ENCODE data around the gene WNT9A. TPM values are rescaled to one million over a fixed set of nuclear protein-coding genes. Genes with fewer than 3 reads are reported as not detected.
A peak's percentile ranks its signal among the peaks of the same experiment; 100 is the strongest.

The WNT9A gene
- total RNA-seq, 2 donors from 2014 or later = 2.2 to 2.6 TPM

DNA sequence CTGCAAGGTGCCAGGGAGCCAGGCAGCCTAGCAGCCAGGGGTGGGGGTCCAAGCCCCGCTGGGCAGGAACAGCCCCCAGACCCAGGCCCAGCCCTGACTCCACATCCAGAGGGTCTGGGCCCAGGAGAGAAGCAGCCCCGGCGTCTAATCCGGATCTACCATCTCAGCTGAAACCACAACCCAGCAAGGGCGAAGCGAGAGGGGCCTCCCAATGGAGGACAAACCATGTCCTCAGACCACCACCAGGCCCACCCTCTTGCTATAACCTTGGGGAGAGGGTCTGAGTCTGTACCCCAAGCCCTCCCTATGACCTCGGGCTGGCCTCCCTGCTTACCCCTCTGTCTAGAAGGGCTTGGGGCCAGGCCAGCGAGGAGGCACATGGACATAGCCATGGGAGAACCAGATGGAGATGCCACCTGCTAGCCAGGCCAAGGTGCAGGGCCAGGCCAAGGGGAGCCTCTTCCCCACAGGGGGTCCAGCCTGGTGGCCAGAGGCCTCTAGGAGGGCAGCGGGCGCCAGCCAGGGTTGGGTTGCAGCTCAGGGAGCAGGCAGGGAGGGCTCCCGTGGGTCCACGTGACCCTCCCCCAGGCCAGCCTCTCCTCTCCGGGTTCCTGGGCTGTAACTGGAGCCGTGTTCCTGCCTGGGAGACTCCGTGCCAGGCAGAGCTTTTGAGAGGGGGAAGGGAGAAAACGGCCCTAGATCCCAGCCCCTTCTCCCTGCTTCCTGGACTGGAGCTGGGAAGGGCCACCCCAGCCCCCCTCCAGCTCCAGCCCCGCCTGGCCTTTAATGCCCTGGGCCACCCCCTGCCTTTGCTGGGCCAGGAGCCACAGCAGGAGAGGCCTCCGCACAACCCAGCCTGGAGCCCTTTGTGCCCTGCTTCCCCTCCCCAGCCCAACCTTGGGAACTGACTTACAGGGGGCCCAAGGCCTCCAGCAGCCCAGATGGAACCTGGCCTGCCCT, 2.5 kb downstream of the WNT9A start:
- ATAC-seq (no peak), DNase-seq (no peak)
- intact Hi-C loops (cut with DNase I, micrococcal nuclease) = loop anchor here (5.0 to 10.0 kb wide), 2 partner anchors 183 to 190 kb away; no protein-coding TSS in a partner anchor

DNA sequence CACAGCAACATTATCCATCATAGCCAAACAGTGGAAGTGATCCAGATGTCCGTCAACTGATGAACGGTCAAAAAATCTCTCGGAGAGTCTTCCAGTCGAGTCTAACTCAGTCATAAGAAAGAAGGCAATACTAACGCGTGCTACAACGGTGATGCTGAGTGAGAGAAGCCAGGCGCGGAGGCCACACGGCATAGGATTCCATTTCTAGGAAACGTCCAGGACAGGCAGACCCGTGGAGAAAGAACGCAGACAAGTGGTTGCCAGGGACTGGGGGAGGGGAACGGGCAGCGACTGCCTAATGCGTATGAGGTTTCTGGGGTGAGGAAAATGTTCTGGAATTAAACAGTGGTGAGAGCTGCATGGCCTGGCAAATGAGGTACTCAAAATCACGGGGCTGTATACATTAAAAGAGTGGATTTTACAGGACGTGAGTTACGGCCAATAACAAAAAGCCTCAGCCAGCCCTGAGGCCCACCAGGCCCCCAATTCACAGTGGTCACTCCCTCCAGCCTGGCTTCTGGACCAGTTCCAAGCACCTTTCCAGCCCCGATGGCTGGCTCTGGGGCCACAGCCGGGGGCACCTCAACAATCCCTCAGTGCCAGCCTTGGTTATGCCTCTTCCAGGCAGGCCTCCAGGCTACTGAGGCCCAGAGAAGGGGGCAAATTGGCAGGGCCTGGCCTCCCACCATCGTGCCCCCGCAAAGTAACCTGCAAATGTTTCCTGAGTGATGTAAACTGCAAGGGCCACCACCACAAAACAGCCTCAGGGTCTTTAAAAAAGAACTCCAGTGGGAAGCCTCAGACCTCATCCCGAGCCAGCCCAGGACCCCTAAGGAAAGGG, 3.4 kb downstream of the WNT9A start:
- no peak for ATAC-seq
- DNase-seq = peak in 1 of 2 donors; percentile 79
- intact Hi-C loops (cut with DNase I, micrococcal nuclease) = loop anchor here in 1 of 2 donors (10.0 kb wide), 1 partner anchor 190 kb away; no protein-coding TSS in a partner anchor

DNA sequence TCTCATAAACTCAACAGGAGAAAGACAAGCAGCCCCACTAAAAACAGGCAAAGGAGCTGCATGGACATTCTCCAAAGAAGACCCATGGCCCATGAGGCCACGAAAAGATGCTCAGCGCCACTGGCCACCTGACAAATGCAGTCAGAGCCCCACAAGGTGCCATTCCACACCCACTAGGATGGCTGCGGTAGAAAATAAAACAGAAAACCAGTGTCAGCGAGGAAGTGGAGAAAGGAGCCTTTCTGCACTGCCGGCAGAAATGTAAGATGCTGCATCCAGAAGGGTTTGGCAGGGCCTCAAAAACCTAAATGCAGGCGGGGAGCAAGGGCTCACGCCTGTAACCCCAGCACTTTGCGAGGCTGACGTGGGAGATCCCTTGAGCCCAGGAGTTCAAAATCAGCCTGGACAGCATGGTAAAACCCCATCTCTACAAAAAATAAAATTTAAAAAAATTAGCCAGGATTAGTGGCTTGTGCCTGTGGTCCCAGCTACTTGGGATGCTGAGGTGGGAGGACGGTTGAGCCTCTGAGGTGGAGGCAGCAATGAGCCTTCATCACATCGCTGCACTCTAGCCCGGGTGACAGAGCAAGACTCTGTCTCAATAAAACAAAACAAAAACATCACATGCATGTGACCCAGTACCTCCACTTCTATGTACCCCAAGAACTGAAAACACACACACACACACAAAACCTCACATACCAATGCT, 4.2 kb downstream of the WNT9A start:
- intact Hi-C loops (cut with DNase I, micrococcal nuclease) = loop anchor here in 1 of 2 donors (10.0 kb wide), 1 partner anchor 189 kb away; no protein-coding TSS in a partner anchor
- no peak for ATAC-seq
- DNase-seq = no peak

DNA sequence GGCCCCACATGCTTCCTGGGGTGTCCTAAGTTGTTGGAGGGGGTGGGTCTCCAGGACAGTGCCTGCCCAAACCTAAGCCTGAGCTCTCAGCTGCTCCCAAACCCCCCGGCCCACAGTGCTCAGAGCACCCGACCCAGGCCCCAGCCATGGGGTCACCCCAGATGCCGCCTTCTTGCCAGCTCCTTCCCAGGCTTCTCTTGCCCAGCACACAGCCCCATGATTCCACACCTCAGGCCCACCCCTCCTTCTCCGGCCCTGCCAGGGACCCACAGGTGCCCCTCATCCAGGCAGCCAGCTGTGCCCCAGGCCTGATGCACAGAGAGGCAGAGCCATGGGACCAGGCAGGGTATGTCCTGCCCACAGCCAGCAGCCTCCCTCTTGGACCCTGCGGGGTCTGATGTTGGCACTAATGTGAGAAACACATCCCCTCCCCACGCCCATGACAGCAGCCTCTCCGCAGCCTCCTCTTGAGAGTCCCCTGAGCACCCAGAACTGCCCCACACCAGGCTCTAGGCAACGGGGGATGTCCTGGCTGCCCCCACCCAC, 4.9 kb downstream of the WNT9A start:
- no peak for ATAC-seq
- intact Hi-C loops (cut with DNase I, micrococcal nuclease) = loop anchor here in 1 of 2 donors (10.0 kb wide), 1 partner anchor 188 kb away; no protein-coding TSS in a partner anchor
- peak in 1 of 2 donors; percentile 24 for DNase-seq

DNA sequence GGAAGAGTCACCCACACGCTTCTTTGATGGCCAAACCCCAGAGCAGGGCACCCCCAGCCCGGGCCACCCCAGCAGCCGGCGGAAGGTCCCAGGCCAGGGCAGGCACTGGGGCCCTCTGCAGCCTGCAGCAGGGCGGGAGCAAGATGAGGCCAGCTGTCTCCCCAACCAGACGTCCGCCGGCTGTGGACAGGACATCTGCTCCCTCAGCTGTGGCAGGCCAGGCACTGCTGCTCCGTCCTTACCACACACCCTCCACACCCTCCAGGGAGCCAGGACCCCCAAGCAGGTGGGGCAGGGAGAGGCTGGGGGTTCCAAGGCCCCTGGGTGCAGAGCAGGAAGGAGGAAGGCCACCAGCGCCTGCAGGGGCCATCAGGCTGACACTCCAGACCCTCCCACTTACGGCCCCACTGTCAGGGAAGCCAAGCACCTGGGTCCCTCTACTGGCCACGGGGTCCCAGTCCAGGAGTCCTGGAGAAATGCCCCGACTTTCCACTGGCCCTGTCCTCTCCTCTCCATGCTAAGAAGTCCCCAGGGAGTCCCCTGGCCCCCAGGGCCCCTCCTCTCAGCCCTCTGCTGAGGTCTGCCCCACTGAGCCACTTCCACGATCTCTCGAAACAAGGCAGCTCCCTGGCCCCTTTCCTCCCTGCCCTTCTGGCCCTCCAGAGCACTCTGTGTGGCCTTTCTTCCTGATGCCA, 5.6 kb downstream of the WNT9A start:
- intact Hi-C loops (cut with DNase I, micrococcal nuclease) = loop anchor here in 1 of 2 donors (10.0 kb wide), 1 partner anchor 187 kb away; no protein-coding TSS in a partner anchor
- ATAC-seq = no peak
- peak in 1 of 2 donors; percentile 25 for DNase-seq

DNA sequence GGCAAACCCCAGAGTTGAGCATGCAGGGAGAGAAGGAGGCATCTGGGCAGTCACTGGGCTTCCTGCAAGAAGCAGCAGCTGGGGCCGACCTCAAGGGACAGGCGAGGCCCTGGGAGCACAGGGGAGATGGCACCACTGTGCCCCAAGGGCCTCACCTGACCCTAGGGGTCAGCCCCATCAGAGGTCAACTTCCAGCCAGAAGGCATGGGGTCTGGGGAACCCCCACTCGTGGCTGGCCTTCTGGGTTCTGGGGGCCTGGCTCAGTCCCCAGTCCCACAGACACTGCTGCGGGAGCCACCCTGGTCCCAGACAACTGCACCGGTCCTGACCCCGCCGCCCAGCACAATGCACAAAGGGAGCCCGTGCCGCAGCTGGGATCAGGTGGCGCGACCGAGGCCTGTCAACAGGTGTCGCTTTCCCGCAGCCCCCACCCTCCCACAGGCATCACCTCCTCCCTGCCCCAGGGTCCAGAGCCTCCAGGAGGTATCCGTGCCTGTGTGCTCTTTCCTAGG, 6.2 kb downstream of the WNT9A start:
- ATAC-seq (no peak), DNase-seq (peak in 1 of 2 donors; percentile 19)
- intact Hi-C loops (cut with DNase I, micrococcal nuclease) = loop anchor here in 1 of 2 donors (10.0 kb wide), 1 partner anchor 187 kb away; no protein-coding TSS in a partner anchor

DNA sequence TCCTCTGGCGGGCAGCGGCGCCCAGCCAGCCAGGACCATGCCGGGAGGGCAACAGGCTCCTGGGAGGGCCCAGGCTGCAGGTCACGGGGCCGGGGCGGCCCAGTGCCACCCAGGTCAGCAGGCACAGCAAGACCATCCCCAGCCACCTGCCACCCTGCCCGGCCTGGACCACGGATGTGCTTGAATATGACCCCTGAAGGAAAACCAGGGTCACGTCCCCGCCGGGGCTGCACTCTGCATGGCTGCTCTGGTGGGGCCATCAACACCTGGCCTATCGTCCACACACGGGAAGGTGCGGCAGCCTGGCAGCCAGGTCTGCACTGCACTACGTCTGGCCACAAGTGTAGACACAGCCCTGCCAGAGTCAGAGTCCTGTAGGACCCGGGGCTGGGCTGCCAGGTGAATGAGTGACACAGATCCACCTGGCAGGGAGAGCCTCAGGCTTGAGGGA, 6.9 kb downstream of the WNT9A start:
- DNase-seq (peak in 1 of 2 donors; percentile 21), ATAC-seq (no peak)
- intact Hi-C loops (cut with DNase I, micrococcal nuclease) = loop anchor here in 1 of 2 donors (10.0 kb wide), 1 partner anchor 186 kb away; no protein-coding TSS in a partner anchor

DNA sequence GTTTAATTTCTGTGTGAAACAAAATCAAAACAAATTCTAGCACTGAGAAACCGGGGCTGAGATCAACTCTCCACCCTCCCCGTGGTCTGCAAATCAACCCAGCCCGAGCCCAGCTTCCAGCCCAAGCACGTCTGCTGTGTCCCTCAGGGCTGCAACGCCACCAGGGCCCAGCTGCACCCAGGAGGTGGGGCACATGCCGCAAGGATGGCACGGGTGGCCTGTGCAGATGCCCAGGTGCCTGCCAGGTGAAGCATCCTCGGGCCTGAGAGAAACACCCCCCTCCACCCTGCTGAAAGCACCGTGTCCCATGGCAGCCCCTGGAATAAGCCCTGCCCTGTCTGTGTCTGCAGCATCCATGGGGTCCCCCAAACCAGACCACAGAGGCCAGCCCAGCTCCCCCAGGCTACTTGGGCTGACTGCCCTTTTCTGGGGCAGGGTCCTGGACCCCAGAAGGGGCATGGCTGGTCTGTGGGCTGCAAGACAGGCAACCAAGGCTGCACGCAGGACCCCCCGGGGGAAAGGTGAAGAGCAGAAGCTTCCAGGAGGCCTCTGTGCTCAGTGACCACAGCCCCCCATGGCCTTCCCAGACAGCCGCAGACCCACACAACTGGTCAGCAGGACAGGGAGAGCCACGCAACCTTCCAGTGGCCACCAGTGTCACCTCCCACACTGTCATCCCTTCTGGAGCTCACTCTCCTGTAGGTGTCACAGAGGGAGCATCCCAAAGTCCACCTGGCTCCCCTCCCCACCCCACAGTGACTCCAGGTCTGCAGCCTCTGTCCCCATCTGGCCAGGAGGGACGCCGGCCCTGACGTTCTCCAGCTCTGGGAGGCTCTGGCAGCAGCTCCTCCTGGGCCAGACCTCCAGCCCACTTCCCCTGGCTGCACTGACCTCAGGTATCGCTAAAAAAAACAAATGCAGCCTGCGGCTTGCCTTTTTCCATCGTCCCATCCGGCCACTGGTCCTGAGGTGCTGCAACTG, 7.7 kb downstream of the WNT9A start:
- intact Hi-C loops (cut with DNase I, micrococcal nuclease) = loop anchor here in 1 of 2 donors (10.0 kb wide), 1 partner anchor 185 kb away; no protein-coding TSS in a partner anchor
- DNase-seq (peak in 1 of 2 donors; percentile 14), ATAC-seq (no peak)

DNA sequence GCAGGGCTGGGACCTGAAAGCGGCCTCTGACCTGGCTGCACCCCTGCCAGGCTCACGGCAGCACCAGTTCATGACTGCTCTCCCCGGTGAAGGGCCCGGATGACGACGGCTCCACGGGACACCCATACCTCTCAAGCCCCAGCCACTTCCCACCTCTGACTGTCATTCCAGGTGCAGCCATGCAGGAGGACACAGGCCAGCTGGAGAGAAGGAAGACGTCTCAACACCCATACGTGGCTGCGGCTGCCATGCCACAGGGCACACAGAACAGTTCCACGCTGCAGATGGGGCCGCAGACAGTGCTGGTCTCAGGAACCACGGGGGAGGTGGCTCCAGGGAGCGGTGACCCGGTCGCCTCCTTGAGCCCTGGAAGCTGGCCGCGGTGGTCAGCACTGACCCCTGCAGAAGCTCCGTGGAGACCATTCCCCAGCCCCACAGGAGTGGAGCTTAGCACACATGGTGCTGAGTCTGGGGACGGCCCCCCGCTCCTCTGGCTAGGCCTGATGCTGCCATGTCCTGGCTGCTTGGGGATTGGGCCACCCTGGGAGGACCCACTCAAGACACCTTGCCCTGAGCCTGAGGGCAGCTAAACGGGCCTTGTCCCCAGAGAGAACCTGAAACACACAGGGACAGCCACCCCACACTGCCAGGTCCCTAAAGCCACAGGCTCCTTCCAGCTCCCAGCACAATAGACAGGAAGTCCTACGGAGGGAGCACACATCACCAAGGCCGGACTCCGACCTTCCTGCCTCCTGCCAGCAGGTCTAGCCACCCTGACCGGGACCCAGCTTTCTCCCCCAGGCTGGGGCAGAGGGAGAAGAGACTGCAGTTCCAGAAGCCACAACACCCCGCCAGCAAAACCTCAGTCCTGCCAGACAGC, 8.6 kb downstream of the WNT9A start:
- DNase-seq = peak in 1 of 2 donors; percentile 19
- no peak for ATAC-seq
- intact Hi-C loops (cut with DNase I, micrococcal nuclease) = no loop called here

DNA sequence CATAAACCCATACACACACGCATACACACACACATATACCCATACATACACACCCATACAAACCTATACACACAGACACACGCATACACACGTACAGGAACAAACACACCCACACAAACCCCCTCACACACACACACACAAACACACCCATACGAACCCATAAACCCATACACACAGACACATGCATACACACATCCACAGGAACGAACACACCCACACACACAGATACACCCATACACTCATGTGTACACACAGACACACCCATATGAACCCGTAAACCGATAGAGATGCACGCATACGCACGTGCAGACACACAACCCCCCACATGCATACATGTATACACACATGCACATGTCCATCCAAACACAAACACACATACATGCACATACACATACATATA, 9.5 kb downstream of the WNT9A start:
- DNase-seq (peak in 1 of 2 donors; percentile 13), ATAC-seq (peak; percentile 73)
- intact Hi-C loops (cut with DNase I, micrococcal nuclease) = no loop called here

DNA sequence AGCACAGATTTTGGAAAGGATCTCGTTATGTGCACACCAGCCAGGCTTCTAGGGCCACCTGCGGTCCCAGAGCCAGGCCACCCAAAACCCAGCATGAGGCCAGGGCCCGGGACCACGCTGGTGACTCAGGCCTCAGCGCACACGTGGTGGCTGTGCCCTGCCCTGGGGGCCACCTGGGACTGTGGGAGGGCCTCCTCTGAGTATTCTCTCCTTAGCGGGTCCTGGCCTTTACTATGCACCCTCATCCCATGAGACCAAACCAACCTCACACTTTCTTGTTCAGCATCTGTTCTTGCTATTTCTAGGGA, 9.9 kb downstream of the WNT9A start:
- ATAC-seq = no peak
- intact Hi-C loops (cut with DNase I, micrococcal nuclease) = no loop called here
- peak in 1 of 2 donors; percentile 10 for DNase-seq

DNA sequence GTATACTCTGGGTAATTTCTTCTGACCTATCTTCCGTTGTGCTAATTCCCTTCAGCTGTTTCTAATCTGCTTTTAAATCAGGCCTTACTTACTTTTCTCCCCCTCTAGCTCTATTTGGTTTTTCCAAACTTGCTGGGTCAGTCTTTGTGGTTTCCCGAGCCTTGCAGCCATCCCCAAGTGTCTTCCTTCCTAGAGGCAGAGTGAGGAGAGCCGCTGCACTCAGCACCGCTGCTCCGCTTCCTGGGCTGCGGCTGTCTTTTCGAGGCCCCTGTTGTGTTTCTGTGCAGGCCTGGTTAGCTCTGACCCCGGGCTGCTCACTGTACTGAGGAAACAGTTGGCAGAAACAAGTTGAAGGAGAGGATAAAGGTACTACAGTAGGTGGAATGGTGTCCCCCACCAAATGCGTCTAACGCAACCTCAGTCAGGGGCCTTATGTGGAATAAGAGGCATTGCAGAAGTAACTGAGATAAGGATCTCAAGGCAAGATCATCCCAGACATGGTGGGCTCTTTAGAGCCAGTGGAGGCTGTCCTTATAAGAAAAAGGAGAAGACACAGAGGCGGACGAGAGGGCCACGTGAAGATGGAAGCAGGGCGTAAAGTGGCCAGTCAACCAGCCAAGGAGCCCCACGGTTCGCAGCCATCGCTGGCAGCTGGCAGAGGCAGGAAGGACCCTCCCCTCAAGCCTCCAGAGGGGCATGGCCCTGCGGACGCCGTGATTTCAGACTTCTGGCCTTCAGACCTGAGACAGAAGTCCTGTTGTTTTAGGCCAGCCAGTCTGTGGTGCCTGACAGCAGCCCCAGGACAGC, 10.5 kb downstream of the WNT9A start:
- intact Hi-C loops (cut with DNase I, micrococcal nuclease) = no loop called here
- peak; percentile 1 to 9 for DNase-seq
- ATAC-seq = no peak

DNA sequence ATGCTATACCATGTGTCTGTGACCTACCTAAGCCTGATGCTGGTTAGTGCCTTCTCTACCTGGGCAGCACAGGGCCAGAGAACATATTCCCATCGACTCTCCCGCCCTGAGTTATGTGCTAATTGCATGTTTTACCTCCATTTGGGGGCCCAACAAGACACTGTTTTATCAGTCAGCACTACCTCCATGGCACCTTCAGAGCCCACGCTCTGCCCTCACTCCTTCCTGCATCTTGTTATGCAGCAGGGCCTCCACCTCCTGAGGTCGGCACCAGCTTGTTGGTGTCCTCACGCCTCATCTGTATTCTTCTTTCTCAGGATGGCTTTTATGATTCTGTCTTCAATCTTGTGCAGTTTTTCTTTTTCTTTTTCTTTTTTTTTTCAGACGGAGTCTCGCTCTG, 11.9 kb downstream of the WNT9A start:
- ATAC-seq = no peak
- intact Hi-C loops (cut with DNase I, micrococcal nuclease) = no loop called here
- DNase-seq = no peak

DNA sequence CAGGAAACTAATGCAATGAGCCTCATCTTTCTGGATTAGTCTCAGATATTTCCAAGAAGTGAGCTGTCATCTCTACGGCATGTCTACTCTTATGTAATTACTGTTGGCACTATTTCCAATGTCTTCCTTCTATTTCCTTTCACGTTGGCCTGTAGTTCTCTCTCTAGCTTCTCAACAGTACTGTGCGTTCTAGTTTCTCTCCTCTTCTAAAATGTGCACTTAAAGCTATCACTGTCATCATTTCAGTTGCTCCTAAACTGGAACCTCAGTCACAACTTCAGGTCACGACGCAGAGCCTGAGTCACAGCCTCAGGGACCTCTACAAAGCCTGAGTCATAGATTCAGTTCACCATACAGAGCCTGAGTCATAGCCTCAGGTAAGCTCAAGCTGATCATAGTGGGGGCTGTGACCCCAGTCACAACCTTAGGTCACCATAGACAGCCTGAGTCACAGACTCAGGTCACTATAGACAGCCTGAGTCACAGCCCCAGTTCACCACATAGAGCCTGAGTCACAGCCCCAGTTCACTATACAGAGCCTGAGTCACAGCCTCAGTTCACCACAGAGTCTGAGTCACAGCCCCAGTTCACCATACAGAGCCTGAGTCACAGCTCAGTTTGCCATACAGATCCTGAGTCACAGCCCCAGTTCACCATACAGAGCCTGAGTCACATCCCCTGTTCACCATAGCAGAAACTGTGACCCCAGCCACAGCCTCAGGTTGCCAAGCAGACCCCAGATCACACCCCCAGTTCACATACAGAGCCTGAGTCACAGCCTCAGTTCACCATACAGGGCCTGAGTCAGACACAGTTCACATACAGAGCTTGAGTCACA, 13.0 kb downstream of the WNT9A start:
- intact Hi-C loops (cut with DNase I, micrococcal nuclease) = no loop called here
- DNase-seq (no peak), ATAC-seq (peak; percentile 21)
